ENCODE measurements around the gene YKT6. TPM values are rescaled to one million over a fixed set of nuclear protein-coding genes. Genes with fewer than 3 reads are reported as not detected.

YKT6 gene
- total RNA-seq, 1 donor from 2014 or later, result 82.5 TPM

- Mint-ChIP-seq H3K9me3 (ENCODE audit: low read depth) (no peaks in the 10 kb centered on the region), H3K27me3 (peaks cover 13% of the 10 kb centered on the region), H3K27ac (no peak overlapping the region), H3K36me3 (ENCODE audit: insufficient read depth) (no peaks in the 10 kb centered on the region), H3K4me1 (ENCODE audit: low read depth) (no peaks in the 10 kb centered on the region), H3K4me3 (ENCODE audit: low read depth) (no peak overlapping the region)
- TF ChIP-seq CTCF (IDR thresholded peaks at IDR 0.05; ENCODE audit: unreplicated experiment), result no peak
- DNase-seq (ENCODE audit: low spot score, unreplicated experiment), result no peak
Observed at GRCh38 chr7:44224080-44224973, 23.5 kb downstream of the YKT6 start.

- Mint-ChIP-seq H3K27me3 (peaks cover 13% of the 10 kb centered on the region), H3K36me3 (ENCODE audit: insufficient read depth) (no peaks in the 10 kb centered on the region), H3K4me3 (ENCODE audit: low read depth) (no peak overlapping the region), H3K4me1 (ENCODE audit: low read depth) (no peaks in the 10 kb centered on the region), H3K27ac (no peak overlapping the region), H3K9me3 (ENCODE audit: low read depth) (no peaks in the 10 kb centered on the region)
- DNase-seq (ENCODE audit: low spot score, unreplicated experiment), result no peak
- TF ChIP-seq CTCF (IDR thresholded peaks at IDR 0.05; ENCODE audit: unreplicated experiment), result no peak
Observed at GRCh38 chr7:44224974-44225565, 24.3 kb downstream of the YKT6 start.

- TF ChIP-seq CTCF (IDR thresholded peaks at IDR 0.05; ENCODE audit: unreplicated experiment), result no peak
- H3K4me3 Mint-ChIP-seq (ENCODE audit: low read depth), result no peak overlapping the region
- H3K27me3 Mint-ChIP-seq, result peaks cover 13% of the 10 kb centered on the region
- H3K36me3 Mint-ChIP-seq (ENCODE audit: insufficient read depth), result no peaks in the 10 kb centered on the region
- H3K27ac Mint-ChIP-seq, result no peak overlapping the region
- DNase-seq (ENCODE audit: low spot score, unreplicated experiment), result no peak
- no peaks in the 10 kb centered on the region for H3K9me3 Mint-ChIP-seq (ENCODE audit: low read depth)
- H3K4me1 Mint-ChIP-seq (ENCODE audit: low read depth), result no peaks in the 10 kb centered on the region
Observed at GRCh38 chr7:44225566-44226395, 25.0 kb downstream of the YKT6 start.

- Mint-ChIP-seq H3K9me3 (ENCODE audit: low read depth) (no peaks in the 10 kb centered on the region), H3K36me3 (ENCODE audit: insufficient read depth) (no peaks in the 10 kb centered on the region), H3K27me3 (peaks cover 13% of the 10 kb centered on the region), H3K4me1 (ENCODE audit: low read depth) (no peaks in the 10 kb centered on the region), H3K4me3 (ENCODE audit: low read depth) (no peak overlapping the region), H3K27ac (no peak overlapping the region)
- no peak for TF ChIP-seq CTCF (IDR thresholded peaks at IDR 0.05; ENCODE audit: unreplicated experiment)
- no peak for DNase-seq (ENCODE audit: low spot score, unreplicated experiment)
Observed at GRCh38 chr7:44226396-44226753, 25.6 kb downstream of the YKT6 start.

GRCh38 chr7:44227911-44228310 is 27.1 kb downstream of the YKT6 start:
- Mint-ChIP-seq H3K4me3 (ENCODE audit: low read depth) (no peak overlapping the region), H3K36me3 (ENCODE audit: insufficient read depth) (no peaks in the 10 kb centered on the region)

More at GRCh38 chr7:44227911-44228310, 27.1 kb downstream of the YKT6 start:
- no peak for DNase-seq (ENCODE audit: low spot score, unreplicated experiment)
- Mint-ChIP-seq H3K27me3 (peaks cover 10% of the 10 kb centered on the region), H3K9me3 (ENCODE audit: low read depth) (no peaks in the 10 kb centered on the region), H3K4me1 (ENCODE audit: low read depth) (no peaks in the 10 kb centered on the region), H3K27ac (no peak overlapping the region)
- TF ChIP-seq CTCF (IDR thresholded peaks at IDR 0.05; ENCODE audit: unreplicated experiment), result no peak

All from progenitor cell of endocrine pancreas (in vitro differentiated cells).